Stimulated activated CD4-positive, alpha-beta T cell treated with anti-CD3 and anti-CD28 coated beads, TNF-alpha, amount 100 ng/mL, for 48 hours (primary cell): Measurements from ENCODE around the gene NOC2L.

ENCODE experiments used
- DNase-seq, 3 donors: peaks; one replicate each; pipeline ENCODE4 v3.0.0-alpha.2; 2020; ENCODE audit warnings: low read depth in 3 of 3

The NOC2L gene

GRCh38 chr1:916173-917075 is 42.6 kb downstream of the NOC2L start:
- no peak for DNase-seq

- no peak for DNase-seq
Observed at GRCh38 chr1:915295-916172, 43.5 kb downstream of the NOC2L start.

- no peak for DNase-seq
Observed at GRCh38 chr1:914891-915280, 44.2 kb downstream of the NOC2L start.

DNA sequence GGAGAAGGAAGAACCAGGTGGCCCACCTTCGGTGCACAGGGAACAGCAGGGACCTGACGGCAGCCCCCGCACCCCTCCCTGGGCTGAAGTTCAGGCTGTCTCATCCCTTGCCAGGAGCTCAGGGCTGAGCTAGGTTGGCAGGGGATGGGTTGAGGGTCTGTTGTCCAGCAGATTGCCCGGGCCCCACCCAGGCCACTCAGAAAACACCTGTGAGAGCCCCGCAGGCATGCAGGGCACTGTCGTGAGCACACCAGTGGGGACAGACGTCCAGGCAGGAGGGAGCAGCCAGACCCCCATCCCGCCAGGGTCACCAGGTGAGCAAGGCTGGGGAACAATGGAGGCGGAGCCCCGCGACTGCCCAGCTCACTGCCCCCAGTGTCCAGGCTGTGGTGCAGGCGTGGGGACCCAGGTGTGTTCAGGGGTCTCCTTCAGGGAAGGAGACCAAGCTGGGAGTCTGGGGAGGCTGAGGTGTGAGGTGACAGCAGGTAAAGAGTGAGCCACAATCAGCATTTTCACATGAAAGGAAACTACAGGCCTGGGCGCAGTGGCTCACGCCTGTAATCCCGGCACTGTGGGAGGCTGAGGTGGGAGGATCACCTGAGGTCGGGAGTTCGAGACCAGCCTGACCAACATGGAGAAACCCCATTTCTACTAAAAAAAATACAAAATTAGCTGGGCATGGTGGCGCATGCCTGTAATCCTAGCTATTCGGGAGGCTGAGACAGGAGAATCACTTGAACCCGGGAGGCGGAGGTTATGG is 44.7 kb downstream of the NOC2L start:
- no peak for DNase-seq

- DNase-seq, result no peak
Observed at GRCh38 chr1:913491-914130, 45.4 kb downstream of the NOC2L start.

GRCh38 chr1:912740-913301 is 46.2 kb downstream of the NOC2L start:
- no peak for DNase-seq

DNA sequence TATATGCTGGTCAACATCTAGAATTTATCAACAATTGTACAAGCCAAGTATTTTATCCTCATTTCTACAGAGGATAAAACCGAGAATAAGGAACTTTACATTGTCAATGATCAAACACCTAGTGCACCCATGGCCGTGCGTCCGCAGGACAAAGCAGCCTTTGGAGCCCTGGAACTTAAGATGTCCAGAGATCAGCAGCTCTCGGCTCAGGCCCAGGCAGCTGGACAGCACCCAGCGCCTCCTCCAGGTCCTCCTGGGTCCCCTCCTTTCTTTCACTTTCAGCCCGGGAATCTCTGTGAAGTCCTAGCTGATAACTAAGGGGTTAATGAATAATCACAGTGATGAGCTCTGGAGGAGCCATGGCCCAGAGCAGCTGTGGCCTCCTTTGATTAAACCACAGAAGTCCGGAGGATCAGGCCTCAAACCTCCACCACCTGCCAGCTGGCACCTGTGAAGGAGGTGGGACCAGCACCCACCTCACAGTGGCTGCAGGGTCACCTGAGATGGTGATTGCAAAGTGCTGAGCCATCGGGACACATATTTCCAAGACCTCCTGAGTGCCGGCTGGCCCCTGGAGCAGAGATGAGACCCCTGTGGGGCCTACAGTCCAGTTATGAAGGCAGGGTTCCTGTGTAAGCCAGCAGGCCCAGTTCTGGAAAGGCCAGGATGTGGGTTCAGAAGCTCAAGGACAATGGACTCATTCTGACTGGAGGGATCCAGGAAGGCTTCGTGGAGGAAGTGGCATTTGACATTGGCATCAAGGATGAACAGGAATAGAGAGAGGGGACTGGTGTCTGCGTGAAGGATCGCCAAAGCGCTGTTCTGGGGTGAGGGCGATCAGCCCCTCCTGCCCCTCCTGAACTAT is 46.9 kb downstream of the NOC2L start:
- DNase-seq, result no peak

GRCh38 chr1:910881-911721 is 48.0 kb downstream of the NOC2L start:
- no peak for DNase-seq

DNA sequence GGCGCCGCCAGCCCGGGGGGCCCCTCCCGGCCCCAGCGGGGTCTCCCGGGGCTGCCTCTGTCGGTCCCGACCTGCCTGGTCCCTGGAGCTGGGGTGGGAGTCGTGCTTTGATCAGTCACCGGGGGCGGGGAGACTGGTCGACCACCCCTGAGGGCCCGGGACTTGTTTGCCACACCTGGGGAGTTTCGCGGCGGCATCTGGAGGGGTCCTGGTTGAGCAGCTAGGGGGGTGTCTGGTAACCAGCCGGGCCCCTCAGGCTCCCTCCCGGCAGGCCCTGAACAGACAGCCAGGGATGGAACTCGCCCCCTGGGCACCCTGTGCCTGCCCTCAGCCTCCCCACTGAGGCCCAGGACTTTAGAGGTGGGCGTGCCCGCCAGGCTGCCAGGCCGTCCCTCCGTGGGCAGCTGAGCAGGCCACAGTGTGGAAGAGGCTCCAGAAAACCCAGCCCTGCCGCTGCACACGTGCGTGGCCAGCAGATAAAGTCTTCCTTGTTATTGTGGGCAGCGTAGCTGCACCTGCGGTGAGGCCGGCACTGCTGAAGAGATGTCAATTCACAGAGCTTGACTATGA is 48.7 kb downstream of the NOC2L start:
- DNase-seq, result no peak

DNA sequence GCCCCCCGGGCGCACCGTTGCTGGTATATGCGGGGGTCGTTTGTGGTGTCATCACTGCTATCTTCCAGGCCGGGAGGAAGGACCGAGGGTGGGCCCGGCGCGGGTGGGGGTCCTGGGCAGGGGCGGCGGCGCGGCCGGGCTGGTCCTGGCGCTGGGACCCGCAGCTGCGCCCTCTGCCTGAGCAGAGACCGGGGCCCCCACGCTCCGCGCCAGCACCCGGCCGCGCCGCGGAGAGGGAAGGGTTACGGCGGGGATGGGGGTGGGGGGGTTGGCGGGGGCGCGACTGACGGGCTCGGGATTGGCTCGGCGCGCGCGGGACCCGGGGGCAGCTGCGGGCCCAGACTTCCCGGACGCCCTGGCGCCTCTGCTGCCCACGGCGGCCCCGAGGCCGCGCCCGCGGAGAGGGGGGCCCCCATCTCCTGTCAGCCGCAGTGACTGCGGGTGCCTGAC is 49.2 kb downstream of the NOC2L start:
- no peak for DNase-seq

GRCh38 chr1:908661-909060 is 50.4 kb downstream of the NOC2L start:
- no peak for DNase-seq

- DNase-seq, result no peak
Observed at GRCh38 chr1:907611-908451, 51.2 kb downstream of the NOC2L start.

GRCh38 chr1:906600-907420 is 52.2 kb downstream of the NOC2L start:
- DNase-seq, result no peak

DNA sequence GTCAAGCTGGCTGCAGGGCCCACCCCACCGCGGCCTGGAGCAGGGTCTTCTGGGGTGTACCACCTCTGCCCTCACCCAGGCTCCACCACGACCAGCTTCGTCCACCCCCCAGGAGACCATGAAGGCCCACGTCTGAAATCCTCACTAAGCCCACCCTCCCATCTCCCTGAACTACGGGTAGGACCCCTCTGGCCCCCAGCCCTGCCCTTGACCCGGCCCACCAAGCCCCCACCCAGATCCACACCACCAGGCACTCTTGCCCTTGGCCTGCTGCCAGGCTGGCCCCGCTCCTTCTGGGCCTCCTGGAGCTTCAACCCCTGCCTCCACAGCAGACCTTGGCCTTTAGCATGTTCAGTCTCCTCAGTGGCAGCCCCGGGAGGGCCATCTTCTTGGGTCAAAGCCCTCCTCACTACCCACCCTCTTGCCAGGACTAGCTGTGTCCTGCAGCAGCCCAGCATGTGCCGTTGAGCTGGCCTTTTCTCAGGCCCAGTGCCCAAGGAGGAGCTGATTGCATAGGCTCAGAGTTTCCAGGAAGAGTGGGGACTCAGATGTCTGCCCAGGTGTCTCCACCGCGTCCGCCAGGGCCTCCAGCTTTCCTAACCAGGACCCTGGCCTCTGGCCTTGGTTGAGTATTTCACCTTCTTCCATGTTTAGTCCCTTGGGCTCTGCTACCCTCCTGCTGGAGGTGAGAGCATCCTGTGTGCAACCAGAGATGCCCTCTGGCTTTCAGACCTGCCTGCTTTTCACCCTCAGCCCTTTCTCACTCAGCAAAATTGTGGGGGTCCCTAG is 53.1 kb downstream of the NOC2L start:
- DNase-seq, result no peak

GRCh38 chr1:905071-905749 is 53.8 kb downstream of the NOC2L start:
- no peak for DNase-seq
